T-cell (primary cell): ENCODE data around the gene BID. TPM values are rescaled to one million over a fixed set of nuclear protein-coding genes. Genes with fewer than 3 reads are reported as not detected.

Experiments used
- ATAC-seq, 4 experiments: fragments of 200-7000 bp in 3 of 4; fragments of 150-1000 bp in 1 of 4; cut with Tn5 transposase; replicated peaks in 1 of 4; 1 replicate in 3 of 4; 2 replicates in 1 of 4; pipeline ENCODE4 v1.10.0; 2021; ENCODE audit warnings: moderate library complexity in 3 of 4, mild to moderate bottlenecking in 2 of 4, moderate number of reproducible peaks in 1 of 4
- CTCF ChIA-PET, 2 donors: fragments of 300-600 bp; sonication (Branson Sonifier 250); formaldehyde crosslinking; loops; one replicate each; lab custom pipeline; 2022; ENCODE audit warnings: antibody characterized with exemption in 2 of 2; lab: Charles Lee
- POLR2A ChIA-PET, 2 donors: fragments of 300-600 bp; sonication (Branson Sonifier 250); formaldehyde crosslinking; loops; one replicate each; lab custom pipeline; 2022; ENCODE audit warnings: antibody characterized with exemption in 2 of 2; lab: Charles Lee
- DNase-seq, 35 experiments: peaks; one replicate each; pipeline versions ENCODE4 v3.0.0 to v3.0.0-alpha.2; 2013 to 2023
- H3K27ac ChIP-seq: one replicate; pipeline ENCODE4 v1.5.1; 2013; ENCODE audit warnings: low read length
- H3K27me3 ChIP-seq, 2 experiments: replicated peaks in 1 of 2; 1 replicate in 1 of 2; 2 replicates in 1 of 2; pipeline versions ENCODE4 v1.6.1 to v1.7.0; 2013; ENCODE audit warnings: low read length in 1 of 2, mixed read lengths in 1 of 2; ENCODE audit not compliant: control insufficient read depth in 2 of 2, insufficient read depth in 2 of 2; ENCODE audit errors: extremely low read depth in 1 of 2
- H3K36me3 ChIP-seq, 2 donors: 1 replicate in 1 of 2; 2 replicates in 1 of 2; pipeline versions ENCODE4 v1.6.1 to v1.7.0; 2013; ENCODE audit warnings: low read length in 1 of 2; ENCODE audit not compliant: control insufficient read depth in 2 of 2, insufficient read depth in 1 of 2; ENCODE audit errors: extremely low read depth in 1 of 2
- H3K4me1 ChIP-seq, 2 experiments: 1 replicate in 1 of 2; 2 replicates in 1 of 2; pipeline versions ENCODE4 v1.6.1 to v1.7.0; 2013; ENCODE audit warnings: low read length in 2 of 2, mixed read lengths in 1 of 2; ENCODE audit not compliant: insufficient read depth in 2 of 2, control insufficient read depth in 1 of 2; ENCODE audit errors: extremely low read depth in 1 of 2
- H3K4me3 ChIP-seq, 2 donors: 1 replicate in 1 of 2; 2 replicates in 1 of 2; pipeline versions ENCODE4 v1.5.1 to v1.7.0; 2013; ENCODE audit warnings: mild to moderate bottlenecking in 2 of 2, low read length in 1 of 2, moderate library complexity in 1 of 2; ENCODE audit not compliant: control insufficient read depth in 1 of 2; ENCODE audit errors: extremely low read depth in 1 of 2
- H3K9me3 ChIP-seq: 2 replicates; pipeline ENCODE4 v1.7.0; 2013
- H3K27ac Mint-ChIP-seq, 2 donors: one replicate each; pipeline ENCODE4 v1.8.0; 2020 to 2021; ENCODE audit warnings: mild to moderate bottlenecking in 2 of 2, mixed read lengths in 2 of 2
- H3K27me3 Mint-ChIP-seq, 2 donors: one replicate each; pipeline ENCODE4 v1.8.0; 2021 to 2022; ENCODE audit warnings: mixed read lengths in 2 of 2
- H3K36me3 Mint-ChIP-seq: one replicate; pipeline ENCODE4 v1.8.0; 2021; ENCODE audit warnings: mixed read lengths
- H3K4me1 Mint-ChIP-seq, 3 donors: one replicate each; pipeline ENCODE4 v1.8.0; 2020 to 2022; ENCODE audit warnings: mixed read lengths in 3 of 3, mild to moderate bottlenecking in 1 of 3
- H3K4me3 Mint-ChIP-seq, 3 donors: one replicate each; pipeline ENCODE4 v1.8.0; 2020 to 2022; ENCODE audit warnings: mild to moderate bottlenecking in 3 of 3, mixed read lengths in 3 of 3, moderate library complexity in 3 of 3
- H3K9me3 Mint-ChIP-seq, 3 donors: one replicate each; pipeline ENCODE4 v1.8.0; 2020 to 2022; ENCODE audit warnings: mixed read lengths in 3 of 3
- WGBS: methylation state at CpG from one replicate; pipeline ENCODE4 v1.1.5; 2013; ENCODE audit warnings: missing lambda C conversion rate; ENCODE audit not compliant: insufficient coverage; 5-methylcytosine and 5-hydroxymethylcytosine counted together
- total RNA-seq, 35 experiments: library from RNA in 6 of 35; stranded (reverse) in 6 of 35; fragments of 120-200 nt in 1 of 35; gene quantifications; one replicate each; pipeline versions ENCODE4 v1.2.1 to v1.2.4 and lab custom pipeline; 2013 to 2026

Gene BID
- total RNA-seq, 5 donors from 2014 or later (not counting 1 experiment from before 2014, with no cell fraction given): 15.8 to 34.6 (median 28.5) TPM

DNA sequence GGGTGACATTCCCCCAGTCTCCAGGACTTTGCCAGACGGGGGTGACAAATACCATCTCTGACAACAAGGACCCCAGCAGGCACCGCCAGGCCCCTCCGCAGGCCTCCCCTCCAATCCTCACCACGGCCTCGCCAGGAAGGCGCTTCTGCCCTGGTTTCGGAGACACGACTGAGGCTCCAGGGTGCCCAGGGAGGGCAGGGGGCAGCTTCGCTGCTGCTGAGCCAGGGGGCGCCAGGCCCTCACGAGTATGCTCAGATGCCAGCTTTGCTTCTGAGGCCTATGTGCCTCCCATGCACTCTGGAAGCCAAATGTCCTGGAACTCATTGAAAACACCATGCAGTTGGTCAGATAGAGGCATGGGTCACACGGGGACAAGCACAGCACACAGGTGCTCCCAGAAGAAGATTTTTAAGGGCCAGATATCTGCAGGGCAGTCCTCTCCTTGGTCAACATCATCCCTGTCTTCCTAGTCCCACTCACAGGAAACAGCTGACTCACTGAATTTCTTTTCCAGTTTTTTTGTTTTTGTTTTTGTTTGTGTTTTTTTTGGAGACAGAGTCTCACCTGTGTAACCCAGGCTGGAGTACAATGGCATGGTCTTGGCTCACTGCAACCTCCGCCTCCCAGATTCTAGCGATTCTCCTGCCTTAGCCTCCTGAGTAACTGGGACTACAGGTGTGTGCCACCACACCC is 19.9 kb downstream of the BID start:
- peak overlapping the region in 1 of 2 donors; percentile 23 for H3K27ac Mint-ChIP-seq
- CTCF ChIA-PET: interaction anchor here in 1 of 2 donors (1.8 kb wide), 1 partner anchor 31 kb away, joined by 8 read pairs; no protein-coding TSS in a partner anchor
- ATAC-seq (peak in 3 of 4 experiments; percentile 34 to 62 (median 60)), DNase-seq (peak in 13 of 35 experiments; percentile 27 to 58 (median 43))
- peaks cover 6% of the 10 kb centered on the region for H3K36me3 Mint-ChIP-seq
- no peaks in the 10 kb centered on the region for H3K9me3 Mint-ChIP-seq
- peaks cover 0 to 4% of the 10 kb centered on the region in 2 donors for H3K36me3 ChIP-seq
- POLR2A ChIA-PET: interaction anchor here in 1 of 2 donors (0.5 kb wide), 1 partner anchor 24 kb away, joined by 3 read pairs; no protein-coding TSS in a partner anchor
- peaks cover 0 to 8% of the 10 kb centered on the region in 2 experiments for H3K4me1 ChIP-seq
- 82% methylated on average over 11 of the region's 14 CpGs for WGBS
- no peak overlapping the region for H3K4me3 Mint-ChIP-seq
- no peaks in the 10 kb centered on the region for H3K27me3 ChIP-seq
- no peaks in the 10 kb centered on the region for H3K9me3 ChIP-seq
- H3K4me3 ChIP-seq: no peak overlapping the region
- H3K4me1 Mint-ChIP-seq: peaks cover 11 to 16% (median 16%) of the 10 kb centered on the region in 3 donors
- no peak overlapping the region for H3K27ac ChIP-seq
- H3K27me3 Mint-ChIP-seq: no peaks in the 10 kb centered on the region

DNA sequence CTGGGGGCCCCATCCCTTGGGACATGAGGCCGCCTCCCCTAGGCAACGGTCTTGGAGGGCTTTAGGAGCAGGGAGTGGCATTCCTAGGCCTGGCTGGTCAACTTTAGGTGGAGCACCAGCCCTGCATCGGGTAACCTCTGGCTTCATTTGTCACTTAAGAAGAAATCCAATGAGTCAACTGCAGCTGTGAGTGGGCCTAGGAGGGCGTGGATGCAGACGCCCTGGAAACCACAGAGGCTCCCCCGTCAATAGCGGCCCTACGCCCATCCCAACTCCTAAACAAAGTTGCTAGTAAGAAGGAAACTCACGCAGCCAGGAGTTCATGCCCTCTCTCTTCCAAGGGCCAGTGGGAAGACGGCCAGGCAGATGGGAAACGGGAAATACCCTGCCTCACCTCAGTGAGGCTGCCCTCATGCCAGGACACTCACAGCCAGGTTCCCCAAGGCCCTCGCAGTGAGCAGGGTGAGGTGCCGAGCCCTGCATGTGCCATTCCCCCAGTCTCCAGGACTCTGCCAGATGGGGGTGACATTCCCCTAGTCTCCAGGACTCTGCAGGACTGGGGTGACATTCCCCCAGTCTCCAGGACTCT is 20.8 kb downstream of the BID start:
- DNase-seq (no peak), ATAC-seq (no peak)
- POLR2A ChIA-PET: no interaction called here
- no peak overlapping the region for H3K4me3 Mint-ChIP-seq
- Histone ChIP-seq H3K36me3 (peaks cover 0 to 8% of the 10 kb centered on the region in 2 donors), H3K27me3 (no peaks in the 10 kb centered on the region), H3K27ac (no peak overlapping the region), H3K4me3 (no peak overlapping the region), H3K4me1 (peaks cover 0 to 8% of the 10 kb centered on the region in 2 experiments), H3K9me3 (no peaks in the 10 kb centered on the region)
- no peak overlapping the region for H3K27ac Mint-ChIP-seq
- peaks cover 11 to 14% (median 13%) of the 10 kb centered on the region in 3 donors for H3K4me1 Mint-ChIP-seq
- 74% methylated on average over 11 of the region's 13 CpGs for WGBS
- no peaks in the 10 kb centered on the region for H3K27me3 Mint-ChIP-seq
- CTCF ChIA-PET: interaction anchor here in 1 of 2 donors (1.8 kb wide), 1 partner anchor 32 kb away, joined by 8 read pairs; no protein-coding TSS in a partner anchor
- peaks cover 6% of the 10 kb centered on the region for H3K36me3 Mint-ChIP-seq
- no peaks in the 10 kb centered on the region for H3K9me3 Mint-ChIP-seq

DNA sequence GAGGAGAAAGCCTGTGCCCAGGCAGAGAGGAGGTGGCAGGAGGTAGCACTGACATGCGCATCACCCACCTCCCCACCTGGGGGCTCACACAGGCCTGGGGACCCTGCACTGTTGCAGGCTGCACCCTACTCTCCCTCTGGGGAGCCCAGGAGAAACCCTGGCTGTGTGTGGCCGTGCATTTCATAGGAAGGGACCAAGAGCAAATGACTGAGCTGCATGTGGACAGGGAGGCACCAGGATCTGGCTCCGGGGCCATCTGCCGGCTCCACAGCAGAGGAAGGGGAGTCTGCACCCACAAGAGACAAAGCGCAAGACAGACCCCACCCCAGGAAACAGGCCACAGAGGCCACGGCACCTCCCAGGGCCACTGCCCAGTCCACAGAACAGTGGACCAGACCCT is 22.7 kb downstream of the BID start:
- Mint-ChIP-seq H3K27me3 (no peaks in the 10 kb centered on the region), H3K27ac (no peak overlapping the region), H3K4me1 (peaks cover 7 to 10% (median 10%) of the 10 kb centered on the region in 3 donors), H3K36me3 (peaks cover 6% of the 10 kb centered on the region), H3K9me3 (no peaks in the 10 kb centered on the region), H3K4me3 (no peak overlapping the region)
- H3K4me1 ChIP-seq: peaks cover 0 to 8% of the 10 kb centered on the region in 2 experiments
- no peaks in the 10 kb centered on the region for H3K27me3 ChIP-seq
- peaks cover 0 to 8% of the 10 kb centered on the region in 2 donors for H3K36me3 ChIP-seq
- no peak overlapping the region for H3K4me3 ChIP-seq
- ChIA-PET CTCF (interaction anchor here (0.9 to 1.1 kb wide), 2 partner anchors 9 to 34 kb away, joined by 3 to 4 read pairs; no protein-coding TSS in a partner anchor), POLR2A (interaction anchor here in 1 of 2 donors (0.7 kb wide), 1 partner anchor 43 kb away, joined by 3 read pairs; no protein-coding TSS in a partner anchor)
- no peaks in the 10 kb centered on the region for H3K9me3 ChIP-seq
- no peak for ATAC-seq
- no peak overlapping the region for H3K27ac ChIP-seq
- WGBS: 88% methylated on average over 5 of the region's 6 CpGs
- DNase-seq: no peak

DNA sequence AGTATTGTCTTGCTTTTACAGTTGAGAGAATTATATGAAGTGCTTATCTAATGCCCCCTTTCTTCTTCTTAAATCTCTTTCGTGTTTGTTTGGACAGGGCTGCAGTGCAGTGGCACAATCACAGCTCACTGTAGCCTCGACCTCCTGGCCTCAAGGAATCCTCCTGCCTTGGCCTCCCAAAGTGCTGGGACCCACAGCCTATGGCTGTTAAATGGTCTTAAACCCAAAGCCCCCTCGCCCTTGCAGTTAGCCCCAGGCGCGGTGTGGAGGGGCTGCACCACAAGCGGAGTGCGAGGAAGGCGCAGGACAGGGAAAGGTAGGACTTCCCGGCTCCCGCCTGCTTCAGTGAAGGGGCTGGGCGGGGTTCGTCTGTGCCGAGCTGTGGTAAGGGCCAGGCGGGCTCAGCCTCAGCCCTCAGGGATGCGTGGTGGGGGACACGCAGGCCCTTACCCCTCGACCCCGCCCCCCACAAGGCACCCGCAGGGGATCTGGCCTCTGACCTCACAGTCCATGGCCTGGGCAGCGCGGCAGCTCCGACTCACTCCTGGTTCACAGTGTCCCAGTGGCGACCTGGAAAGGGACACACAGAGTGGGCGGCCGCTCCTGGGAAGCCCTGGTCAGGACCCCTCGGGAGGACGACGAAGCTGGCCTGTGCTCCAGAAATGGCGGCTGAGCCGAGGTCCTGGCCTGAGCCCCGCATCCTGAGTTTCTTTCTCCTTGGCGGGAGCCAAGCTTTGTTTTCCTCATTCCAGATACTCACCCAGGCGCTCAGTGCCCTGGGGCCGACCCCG is 24.5 kb downstream of the BID start:
- POLR2A ChIA-PET: no interaction called here
- Mint-ChIP-seq H3K4me1 (peaks cover 5 to 8% (median 7%) of the 10 kb centered on the region in 3 donors), H3K27ac (no peak overlapping the region), H3K9me3 (no peaks in the 10 kb centered on the region), H3K36me3 (peaks cover 6% of the 10 kb centered on the region), H3K27me3 (no peaks in the 10 kb centered on the region), H3K4me3 (no peak overlapping the region)
- Histone ChIP-seq H3K4me3 (no peak overlapping the region), H3K36me3 (peaks cover 5 to 8% of the 10 kb centered on the region in 2 donors), H3K9me3 (no peaks in the 10 kb centered on the region), H3K27ac (no peak overlapping the region), H3K4me1 (peaks cover 0 to 8% of the 10 kb centered on the region in 2 experiments), H3K27me3 (no peaks in the 10 kb centered on the region)
- ATAC-seq (no peak), DNase-seq (no peak)
- CTCF ChIA-PET: no interaction called here
- WGBS: 93% methylated on average over 32 of the region's 35 CpGs

DNA sequence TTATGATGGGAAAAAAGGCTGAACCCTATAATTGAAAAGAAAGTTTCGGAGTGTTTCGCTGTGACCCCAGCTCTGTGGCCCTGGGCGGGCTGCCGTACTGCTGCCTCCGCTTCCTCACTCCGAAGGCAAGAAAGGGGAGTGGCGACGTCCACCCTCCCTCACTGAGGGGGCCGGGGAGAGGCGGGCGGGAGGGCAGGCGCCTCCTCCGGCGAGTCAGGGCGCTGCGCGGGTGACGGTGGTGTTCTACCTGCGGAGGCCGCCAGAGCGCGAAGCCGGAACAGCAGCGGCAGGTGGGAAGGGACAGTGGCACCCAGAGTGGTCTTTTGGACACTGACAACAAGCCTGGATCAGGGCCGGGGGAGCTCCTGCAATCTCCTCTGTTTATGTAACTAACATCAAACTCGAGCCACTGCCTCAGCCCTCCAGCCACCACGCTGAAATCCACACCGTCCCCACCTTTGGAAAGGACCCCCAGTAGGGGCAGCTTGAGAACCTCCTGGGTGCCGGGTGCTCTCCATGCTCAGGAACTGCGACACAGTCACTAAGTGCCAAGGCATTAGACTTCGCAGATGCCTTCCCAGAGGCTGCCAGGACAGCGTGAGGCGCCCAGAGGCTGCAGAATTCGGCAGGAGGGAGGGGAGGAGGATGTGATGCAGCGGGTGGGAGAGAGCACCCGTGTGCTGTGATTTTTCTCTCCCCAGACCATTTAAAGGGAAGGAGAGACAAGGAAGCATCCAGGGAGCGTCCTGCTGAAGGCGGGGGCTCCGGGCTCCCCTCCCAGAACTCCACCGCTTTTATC is 25.5 kb downstream of the BID start:
- H3K36me3 Mint-ChIP-seq: peaks cover 3% of the 10 kb centered on the region
- peaks cover 0 to 7% (median 6%) of the 10 kb centered on the region in 3 donors for H3K4me1 Mint-ChIP-seq
- WGBS: 96% methylated on average over 26 of the region's 40 CpGs
- no peak for ATAC-seq
- H3K27me3 Mint-ChIP-seq: no peaks in the 10 kb centered on the region
- ChIA-PET POLR2A (no interaction called here), CTCF (no interaction called here)
- H3K4me3 Mint-ChIP-seq: no peak overlapping the region
- DNase-seq: peak in 2 of 35 experiments; percentile 25 to 27
- Histone ChIP-seq H3K36me3 (peaks cover 5 to 12% of the 10 kb centered on the region in 2 donors), H3K4me1 (peaks cover 0 to 2% of the 10 kb centered on the region in 2 experiments), H3K4me3 (no peak overlapping the region), H3K27ac (no peak overlapping the region), H3K9me3 (no peaks in the 10 kb centered on the region), H3K27me3 (no peaks in the 10 kb centered on the region)
- H3K9me3 Mint-ChIP-seq: no peaks in the 10 kb centered on the region
- H3K27ac Mint-ChIP-seq: no peak overlapping the region
